CMK (cell line): Measurements from ENCODE around the gene ADAMTS2.
"Not testable (repeated sequence)": the region's sequence is repeated elsewhere in the genome, so short reads cannot be mapped to it uniquely, and the experiment has no call there.

Experiments used
- DNase-seq: peaks from one replicate; pipeline ENCODE4 v3.0.0-alpha.2; 2010; ENCODE audit warnings: low read depth

Gene ADAMTS2

DNA sequence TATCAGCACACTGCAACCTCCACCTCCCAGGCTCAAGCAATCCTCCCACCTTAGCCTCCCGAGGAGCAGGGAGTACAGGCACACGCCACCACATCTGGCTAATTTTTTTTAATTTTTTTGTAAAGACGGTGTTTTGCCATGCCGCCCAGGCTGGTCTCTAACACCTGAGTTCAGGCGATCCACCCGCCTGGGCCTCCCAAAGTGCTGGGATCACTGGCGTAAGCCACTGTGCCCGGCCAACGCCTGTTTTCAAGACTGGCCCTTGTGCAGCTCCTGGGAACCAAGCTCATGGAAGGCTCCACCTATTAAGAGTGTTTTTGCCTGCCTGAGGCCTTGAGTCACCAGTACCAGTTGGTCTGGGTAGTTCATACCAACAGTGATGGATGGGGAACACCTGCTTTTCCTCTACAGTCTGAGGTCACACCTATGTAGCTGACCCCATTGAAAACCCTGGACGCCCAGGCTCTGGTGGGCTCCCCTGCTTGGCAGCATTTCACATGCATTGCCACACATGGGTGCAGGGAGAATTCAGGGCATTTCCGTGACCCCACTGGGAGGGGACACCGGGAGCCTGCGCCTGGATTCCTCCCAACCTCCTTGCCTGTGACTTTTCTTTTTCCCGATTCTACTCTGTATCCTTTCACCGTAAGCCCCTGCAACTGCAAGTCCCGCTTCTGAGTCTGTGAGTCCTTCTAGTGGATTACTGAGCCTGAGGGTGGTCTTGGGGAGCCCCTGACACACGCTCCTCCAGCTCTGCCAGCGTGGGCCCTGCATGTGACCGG, 221.6 kb downstream of the ADAMTS2 start:
- no peak for DNase-seq

DNA sequence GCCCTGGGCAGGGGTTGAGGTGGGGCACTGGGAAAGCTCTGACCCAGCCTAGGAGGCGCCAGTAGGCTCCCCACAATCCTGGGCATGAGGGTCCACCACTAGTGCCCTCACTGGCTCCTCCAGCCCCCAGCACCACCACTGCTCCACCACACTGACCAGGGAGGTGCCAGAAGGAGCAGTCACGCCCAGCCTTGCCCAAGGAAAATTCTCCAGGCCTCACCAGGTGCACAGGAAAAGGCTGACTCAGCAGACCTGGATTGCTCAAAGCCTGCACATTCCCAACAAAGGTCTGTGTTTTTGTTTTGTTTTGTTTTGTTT, 222.2 kb downstream of the ADAMTS2 start:
- DNase-seq, result no peak

DNA sequence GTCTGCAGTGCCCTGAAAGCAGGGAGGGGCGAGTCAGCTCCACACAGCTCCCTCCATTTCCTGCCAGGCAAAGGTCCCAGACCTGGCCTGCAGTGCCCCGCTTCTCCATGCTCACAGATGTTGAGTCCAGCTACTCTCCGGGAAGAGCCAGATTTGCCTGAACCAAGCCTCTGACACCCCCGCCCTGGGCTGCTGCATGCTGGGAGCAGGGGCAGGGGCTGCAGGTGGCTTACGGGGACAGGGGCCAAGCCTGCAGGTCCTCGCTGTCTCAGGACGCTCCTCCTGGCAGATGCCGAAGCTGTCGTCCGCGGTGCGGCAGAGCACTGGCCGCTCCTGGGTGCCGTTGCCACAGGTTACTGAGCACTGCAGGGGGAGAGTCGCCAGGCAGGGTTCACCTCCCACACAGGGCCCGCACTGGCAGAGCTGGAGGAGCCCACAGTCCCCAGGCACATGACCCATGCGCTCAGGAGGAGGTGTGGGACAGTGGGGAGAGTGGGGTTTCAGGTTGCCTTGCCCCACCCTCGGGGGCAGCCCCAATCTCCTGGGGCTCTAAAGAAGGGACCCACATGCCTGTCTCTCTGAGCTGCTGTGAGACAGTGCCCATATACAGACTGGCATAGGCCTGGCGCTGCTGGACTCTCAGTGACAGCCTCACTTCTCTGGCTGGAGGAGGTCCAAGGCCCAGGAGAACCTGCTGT, 222.7 kb downstream of the ADAMTS2 start:
- no peak for DNase-seq

DNA sequence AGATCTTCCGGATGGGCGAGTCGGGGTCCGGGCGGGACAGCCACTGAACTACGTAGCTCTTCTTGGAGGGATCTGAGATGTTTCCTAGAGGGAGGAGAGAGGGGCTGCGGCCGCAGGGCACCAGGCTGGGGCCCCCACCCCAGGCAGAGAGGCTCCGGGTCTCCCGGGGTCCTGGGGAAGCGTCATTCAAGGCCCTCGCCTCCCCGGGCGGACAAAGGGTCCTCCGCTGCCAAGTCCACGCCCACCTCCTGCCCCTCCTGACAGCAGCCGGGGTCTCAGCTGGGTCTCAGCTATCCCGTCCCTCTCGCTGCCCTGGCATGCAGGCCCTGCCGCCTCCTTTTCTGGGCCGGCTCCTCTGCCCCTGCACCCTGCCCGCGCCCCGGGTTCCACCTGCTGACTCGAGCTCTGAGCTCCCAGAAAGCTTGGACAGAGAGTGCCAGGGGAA, 223.6 kb downstream of the ADAMTS2 start:
- DNase-seq, result no peak

DNA sequence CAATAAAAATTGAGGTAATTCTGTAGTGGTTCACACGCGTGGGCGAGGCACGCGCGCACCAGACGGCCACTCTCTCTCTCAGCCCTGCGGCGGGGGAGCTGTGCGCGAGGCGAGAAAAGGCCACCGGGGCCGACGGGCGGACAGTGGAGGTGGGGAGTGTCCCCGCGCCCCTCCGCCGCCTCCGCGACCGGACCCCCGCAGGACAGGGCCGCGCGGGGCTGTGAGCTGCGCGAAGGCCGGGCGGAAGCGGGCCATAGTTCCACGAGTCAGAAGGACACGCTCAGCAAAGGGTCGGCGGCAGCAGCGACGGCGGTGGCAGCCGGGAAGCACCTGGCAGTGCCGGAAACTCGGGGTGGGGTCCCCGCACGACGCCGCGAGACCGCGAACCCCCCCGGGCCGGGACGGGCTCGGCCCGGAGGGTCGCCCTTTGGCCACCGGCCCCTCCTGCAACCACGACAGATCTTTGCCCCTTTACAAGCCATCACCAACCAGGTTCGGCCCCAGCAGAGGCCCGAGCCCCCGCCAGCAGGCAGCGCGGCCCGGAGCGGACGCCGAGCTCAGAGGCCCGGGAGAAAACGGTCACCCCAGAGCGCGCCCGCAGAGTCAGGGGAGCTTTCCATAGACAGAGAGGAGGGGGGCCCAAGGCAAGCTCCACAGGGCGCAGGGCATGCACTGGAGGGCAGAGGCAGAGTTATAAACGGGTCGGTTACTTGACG, 224.2 kb downstream of the ADAMTS2 start:
- no peak for DNase-seq

DNA sequence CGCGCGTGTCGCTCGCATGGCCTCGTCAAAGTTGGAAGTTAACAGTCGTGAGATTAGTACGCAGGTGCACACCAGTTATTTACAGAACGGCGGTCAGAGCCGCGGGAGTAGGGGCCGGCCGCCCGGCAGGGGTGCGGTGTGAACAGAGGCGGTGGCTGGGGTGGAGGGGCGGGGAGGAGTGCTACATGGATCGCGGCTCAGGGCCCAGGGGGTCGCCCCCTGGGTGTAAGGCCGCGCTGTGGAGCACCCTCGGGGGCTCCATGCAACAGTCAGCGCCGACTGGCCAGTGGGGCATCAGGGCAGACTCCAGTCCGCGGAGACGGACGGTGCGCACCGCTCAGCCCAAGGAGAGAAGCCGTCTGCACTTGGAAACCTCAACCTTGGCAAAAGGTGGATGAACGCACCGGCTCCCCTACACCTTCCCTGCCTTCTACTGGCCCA, 224.8 kb downstream of the ADAMTS2 start:
- no peak for DNase-seq

DNA sequence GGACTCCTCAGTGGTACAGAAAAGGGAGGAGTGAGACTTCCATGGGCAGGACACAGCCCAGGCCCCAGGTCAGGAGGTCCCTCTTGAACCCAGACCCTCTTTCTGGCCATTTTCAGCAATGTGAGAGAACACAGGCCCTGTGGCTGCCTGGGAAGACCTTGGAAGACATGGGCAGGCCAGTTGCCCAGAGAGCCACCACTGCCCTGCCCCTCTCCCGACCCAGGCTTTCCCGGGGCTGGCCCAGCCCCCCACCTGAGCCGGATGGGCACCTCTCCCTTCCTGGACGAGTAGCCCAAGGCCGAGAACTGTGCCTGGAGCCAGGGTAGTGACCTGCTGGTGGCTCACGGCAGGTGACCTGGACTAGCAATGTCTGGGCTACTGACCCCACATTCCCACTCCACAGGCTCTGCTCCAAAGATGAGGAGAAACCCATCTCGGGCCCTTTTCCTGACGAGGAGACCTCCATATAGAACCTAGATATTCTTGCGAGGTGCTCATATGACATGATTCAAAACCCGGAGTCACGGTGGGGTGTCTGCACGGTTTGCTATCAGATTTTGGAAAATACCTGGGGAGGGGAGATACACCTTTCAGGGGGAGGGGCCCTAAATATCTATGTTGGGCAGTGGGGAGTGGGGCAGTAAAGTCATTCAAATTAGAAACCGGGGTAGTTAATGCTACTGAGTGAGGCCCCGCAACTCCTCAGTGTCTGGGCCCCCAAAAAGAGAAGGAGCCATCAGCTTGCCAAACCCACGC, 225.7 kb downstream of the ADAMTS2 start:
- DNase-seq, result no peak

DNA sequence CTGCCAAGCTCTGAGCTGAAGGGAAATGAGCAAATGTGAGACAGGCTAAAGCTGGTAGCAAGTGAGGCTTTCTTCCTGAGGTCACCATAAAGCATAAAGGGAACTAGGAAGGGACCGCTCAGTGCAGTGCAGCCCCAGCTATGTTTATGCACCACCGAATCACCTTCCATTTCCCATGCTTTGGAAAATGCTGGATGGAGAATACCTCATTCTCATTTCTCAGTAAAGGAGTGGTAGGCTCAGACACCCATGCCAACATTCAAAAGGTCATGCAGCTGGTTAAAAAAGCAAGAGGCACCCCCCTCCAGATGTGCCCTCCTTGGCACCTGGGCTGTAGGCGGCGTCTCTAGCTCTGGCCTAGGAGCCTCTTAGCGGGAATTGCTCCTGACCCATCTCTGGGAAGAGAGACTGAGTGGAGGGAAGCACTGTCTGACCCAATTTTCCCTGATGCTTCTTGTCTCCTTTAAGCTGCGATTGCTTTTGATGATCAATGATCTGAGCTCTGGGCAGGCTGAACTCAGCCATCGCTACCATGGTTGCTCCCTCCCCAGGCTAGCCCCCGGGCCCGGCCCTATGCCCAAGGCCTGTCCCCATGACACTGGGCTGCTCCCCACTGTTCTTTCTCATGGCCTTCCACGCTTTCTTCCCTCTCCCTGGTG, 226.4 kb downstream of the ADAMTS2 start:
- no peak for DNase-seq

DNA sequence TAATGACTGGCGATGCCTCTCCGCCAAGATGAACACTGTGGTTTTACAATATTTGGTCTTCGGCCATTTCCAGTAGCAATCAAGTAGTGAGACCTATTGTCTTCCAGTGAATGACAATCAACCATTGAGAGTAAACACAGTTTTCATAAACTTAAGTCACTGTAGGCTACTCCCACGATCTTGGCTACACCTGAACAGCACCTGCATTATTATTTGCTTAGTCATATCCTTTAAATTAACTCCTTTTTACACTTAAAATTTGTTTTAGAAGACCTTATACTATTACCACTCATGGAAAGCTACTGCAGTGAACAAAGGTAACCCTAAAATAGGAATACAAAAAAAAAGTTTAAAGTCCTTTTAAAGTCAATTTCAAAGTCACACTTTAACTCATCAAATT, 226.9 kb downstream of the ADAMTS2 start:
- DNase-seq, result no peak

DNA sequence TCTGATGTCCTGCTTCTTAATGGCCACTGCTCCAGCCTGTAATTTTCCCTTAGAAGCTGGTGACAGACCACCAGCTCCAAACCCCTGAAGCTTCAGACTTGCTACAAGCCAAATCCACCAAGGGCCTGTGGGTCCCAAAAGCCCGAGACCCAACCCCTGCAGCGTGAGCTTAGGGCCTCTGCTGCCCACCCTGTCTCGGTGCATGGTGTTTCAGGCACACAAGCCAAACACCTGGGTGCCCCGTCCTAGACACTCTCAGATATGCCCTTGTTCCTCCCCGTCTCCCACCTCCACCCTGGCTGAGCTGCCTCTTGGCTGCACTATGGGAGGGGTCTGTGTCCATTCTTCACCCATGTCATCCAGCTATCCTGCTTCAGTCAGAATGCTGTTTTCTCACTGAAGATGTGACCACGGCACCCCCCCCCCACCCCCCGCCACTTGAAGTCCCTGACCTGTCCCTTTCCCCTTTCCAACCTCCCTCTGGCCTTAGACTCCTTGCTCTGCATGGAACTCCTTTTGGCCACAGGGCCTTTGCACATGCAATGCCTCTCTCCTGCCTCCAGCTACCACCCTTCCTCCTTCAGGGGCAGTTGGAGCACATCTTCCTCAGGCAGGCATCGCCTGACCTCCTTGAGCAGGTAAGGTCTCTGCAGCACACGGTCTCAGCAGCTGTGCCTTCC, 229.3 kb downstream of the ADAMTS2 start:
- no peak for DNase-seq

DNA sequence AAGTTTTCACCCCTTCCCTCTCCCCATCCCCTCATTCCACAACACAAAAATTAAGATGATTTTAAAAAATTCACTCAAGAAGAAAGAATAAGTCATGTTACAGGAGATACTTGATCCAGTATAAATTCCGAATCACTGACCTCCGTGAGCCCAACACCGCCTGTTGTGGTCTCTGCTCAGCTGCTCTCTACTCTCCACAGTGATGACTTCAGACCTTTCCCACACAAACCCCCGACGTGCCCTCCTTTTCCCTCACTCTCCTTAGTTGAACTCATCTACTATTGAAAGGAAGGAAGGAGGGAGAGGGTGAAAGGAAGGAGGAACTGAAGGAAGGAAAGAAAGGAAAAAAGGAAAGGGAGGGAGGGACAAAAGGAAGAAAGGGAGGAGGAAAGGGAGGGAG, 230.0 kb downstream of the ADAMTS2 start:
- DNase-seq, result no peak

DNA sequence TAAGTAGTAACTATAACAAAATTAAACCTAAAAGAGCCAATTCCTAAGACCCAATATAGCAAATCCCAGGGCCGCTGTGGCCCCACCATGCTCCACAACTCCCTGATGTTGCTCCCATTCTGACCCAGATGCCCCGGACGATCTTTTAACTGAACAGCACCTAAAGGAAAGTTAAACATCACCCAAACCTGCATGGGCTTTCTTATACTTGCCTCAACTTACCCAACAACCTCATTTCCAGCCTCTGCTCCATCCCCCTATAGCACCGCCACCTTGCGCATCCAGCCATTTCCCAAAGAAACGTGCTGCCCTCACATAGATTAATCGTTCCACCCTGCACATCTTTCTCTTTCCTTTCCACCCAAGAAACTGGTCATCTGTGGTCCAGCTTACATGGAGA, 230.5 kb downstream of the ADAMTS2 start:
- no peak for DNase-seq

DNA sequence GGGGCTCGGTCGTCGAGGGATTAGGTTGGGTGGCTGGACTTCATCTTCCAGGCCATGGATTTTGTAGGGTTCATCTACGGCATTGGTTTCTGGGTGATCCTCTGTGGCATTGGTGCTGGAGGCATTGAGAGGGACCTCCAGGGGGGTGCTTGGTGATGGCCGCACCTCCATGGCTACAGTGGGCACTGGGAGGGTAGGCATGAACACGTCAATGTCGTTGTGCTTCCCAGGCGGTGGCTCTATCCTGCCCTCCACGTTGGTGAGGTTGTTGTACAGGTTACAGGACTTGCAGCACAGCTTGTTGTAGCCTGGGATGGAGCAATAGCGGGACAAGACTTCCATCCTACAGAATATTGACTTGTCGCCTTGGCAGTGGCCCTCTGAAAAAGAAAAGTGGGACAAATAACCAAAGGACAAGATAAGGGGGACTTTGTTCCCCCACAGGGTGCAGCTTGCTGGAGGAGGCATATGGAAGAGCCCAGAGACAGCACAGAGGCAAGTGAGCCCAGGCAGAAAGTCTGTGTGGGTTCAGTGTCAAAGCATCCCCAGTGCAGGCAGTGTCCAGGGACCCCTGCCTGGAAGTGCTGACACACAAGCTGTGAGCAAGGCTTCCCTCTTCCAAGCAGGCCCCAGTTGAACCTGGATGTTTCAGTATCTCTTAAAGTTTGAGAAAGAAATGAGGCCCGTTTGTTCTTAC, 231.2 kb downstream of the ADAMTS2 start:
- no peak for DNase-seq

DNA sequence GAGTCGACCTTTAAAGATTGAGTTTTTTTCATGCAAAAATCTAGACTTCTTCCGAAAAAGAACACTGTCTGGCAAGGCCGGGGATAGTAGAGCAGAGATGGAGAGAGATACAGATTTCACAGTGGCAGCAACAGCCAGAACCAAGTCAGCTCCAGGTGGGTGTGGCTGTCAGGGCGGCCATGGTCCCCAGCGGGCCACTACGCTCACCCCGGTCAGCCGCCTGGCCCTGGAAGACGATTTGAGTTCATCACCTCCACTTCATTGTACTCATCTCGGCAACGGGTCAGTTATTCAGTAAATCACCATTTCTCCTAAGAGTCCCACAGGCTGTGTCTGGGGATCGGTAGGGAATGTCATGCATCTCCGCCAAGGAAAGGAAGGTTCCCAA, 232.1 kb downstream of the ADAMTS2 start:
- no peak for DNase-seq

DNA sequence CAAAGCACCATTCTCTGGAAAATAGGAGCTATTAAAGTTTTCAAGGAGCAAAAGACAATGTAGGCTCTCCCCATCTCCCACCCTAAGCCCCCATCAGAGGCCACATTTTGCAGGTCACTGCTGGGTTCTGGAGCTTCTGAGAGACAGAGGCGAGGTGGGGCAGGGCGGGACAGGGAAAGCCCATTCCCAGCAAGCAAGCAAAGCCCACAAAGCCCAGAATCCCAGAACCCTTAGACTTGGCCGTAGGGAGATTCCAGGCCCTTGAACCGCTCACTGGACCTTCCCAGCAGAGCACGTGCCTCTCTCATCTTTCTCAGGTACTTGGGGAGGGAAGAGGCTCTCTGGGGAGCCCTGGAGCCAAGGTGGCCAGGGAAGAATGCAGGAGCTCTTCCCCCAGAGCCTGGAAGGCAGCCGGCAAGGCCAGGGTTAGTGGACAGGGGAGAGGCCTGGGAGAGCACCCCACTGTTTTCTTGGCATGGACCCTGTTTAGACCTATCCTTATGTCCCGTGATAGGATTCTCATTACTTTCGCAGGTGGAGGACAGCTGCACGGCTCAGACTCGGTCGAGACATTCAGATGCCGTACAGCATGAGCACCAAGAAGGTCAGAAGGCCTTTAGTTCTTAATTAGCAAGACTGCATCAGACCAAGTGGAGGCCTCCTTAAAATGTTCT, 232.7 kb downstream of the ADAMTS2 start:
- DNase-seq, result no peak

DNA sequence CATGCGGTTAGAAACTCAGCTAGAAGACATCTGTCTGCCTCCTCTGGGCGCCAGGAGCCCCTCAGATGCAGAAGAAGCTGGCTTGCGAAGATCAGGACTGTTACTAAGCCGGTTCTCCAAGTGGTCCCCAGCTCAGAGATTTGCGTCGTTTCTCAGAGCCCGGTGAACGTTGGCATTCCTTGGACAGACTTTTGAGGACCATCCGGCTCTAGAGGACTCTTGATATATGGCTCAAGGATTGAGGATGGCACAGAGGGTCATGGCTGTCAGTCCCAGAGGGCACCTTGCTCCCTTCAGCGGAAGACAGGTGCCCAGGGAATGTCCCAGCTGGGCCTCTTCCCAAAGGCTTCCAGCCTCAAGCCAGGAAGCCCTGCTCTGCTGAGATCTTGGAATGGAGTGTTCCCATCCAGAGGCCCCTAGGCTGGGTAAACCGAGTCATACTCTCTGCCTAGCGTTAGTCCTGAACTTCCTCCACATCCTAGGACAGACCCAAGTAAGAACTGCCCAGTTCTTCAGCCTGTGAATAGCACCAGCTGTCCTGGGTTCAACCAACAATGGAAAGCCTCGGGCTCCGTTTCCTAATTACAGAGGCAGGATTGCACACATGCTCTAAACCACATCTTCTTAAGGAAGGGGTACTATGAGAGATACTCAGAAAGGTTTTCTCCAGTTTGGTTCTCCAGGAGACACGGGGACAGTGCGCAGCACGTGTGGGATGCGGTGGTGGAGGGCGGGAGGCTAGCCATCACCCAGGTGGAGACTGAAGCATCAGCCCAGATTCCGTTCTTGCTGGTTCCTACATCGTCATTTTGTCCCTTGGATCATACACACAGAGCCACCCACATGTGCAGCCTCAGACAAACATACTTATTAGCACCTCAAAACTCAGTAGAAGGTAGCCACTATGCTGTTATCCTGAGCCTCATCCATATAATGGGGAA, 233.7 kb downstream of the ADAMTS2 start:
- DNase-seq, result no peak

DNA sequence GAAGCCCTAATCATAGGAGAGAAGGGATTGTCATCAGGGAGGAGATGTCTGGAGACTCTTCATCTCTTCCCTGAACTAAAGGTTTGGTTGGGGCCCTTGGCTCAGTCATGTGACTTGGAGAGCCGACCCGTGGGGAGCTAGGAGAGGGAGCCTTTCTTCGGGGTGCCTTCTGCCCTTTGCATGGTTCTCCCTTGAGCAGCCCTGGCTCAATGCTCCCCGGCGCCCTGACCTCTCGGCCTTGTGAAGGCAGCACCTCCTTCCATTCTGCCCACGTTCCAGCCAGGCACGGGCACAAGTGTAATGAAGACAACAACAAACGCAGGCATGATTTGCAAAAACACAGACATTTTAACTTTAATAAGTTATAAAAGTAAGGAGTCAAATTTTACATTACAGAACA, 234.7 kb downstream of the ADAMTS2 start:
- DNase-seq, result no peak

DNA sequence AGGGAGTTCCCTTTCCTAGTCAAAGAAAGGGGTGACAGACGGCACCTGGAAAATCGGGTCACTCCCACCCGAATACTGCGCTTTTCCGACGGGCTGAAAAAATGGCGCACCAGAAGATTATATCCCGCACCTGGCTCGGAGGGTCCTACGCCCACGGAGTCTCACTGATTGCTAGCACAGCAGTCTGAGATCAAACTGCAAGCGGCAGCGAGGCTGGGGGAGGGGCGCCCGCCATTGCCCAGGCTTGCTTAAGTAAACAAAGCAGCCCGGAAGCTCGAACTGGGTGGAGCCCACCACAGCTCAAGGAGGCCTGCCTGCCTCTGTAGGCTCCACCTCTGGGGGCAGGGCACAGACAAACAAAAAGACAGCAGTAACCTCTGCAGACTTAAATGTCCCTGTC, 244.0 kb downstream of the ADAMTS2 start:
- DNase-seq, result not testable (repeated sequence)

DNA sequence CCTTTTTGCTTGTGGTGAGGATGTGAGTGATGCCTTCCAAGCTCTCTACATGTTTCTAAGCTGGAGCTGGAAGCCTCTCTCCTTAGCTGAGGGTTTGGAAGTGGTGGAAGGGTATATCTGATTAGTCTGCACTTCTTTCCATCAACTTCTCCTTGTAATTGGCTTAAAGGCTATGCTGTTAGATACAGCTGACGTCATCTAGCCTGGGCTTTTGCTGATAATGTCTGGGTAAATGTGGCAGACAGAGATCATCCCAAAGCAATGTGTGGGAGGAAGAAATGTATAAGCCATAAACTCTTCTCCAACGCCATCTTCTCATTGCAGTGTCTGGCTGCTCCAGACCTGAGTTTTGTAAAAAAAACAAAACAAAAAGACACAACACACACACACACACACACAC, 255.8 kb downstream of the ADAMTS2 start:
- DNase-seq, result no peak
